HEK293 (cell line): ENCODE results near the gene TOR1AIP2.

Experiments
- KLF10 ChIP-seq: fragments of 450-650 bp; IDR thresholded peaks from 2 replicates; pipeline ENCODE4 v1.5.1; 2018; ENCODE audit warnings: missing biosample characterization, mild to moderate bottlenecking, missing genetic modification characterization
- SALL2 ChIP-seq: fragments of 450-650 bp; formaldehyde crosslinking; IDR thresholded peaks from 2 replicates; pipeline ENCODE4 v1.5.0; 2017; ENCODE audit warnings: missing biosample characterization, mild to moderate bottlenecking, missing genetic modification characterization, borderline replicate concordance
- TCF7L2 ChIP-seq: IDR thresholded peaks from 2 replicates; pipeline ENCODE4 v1.6.1; 2011; ENCODE audit warnings: low read depth, mild to moderate bottlenecking, inconsistent platforms, low read length, moderate library complexity, borderline replicate concordance
- ZFP3 ChIP-seq: fragments of 450-650 bp; formaldehyde crosslinking; IDR thresholded peaks from 2 replicates; pipeline ENCODE4 v1.5.1; 2016; ENCODE audit warnings: low read depth, missing biosample characterization, missing genetic modification characterization
- ZNF10 ChIP-seq: fragments of 450-650 bp; formaldehyde crosslinking; IDR thresholded peaks from 2 replicates; pipeline ENCODE4 v1.5.1; 2017; ENCODE audit warnings: missing biosample characterization, missing genetic modification characterization
- ZNF138 ChIP-seq: fragments of 450-650 bp; formaldehyde crosslinking; IDR thresholded peaks from 2 replicates; pipeline ENCODE4 v1.5.1; 2016; ENCODE audit warnings: missing biosample characterization, missing genetic modification characterization, borderline replicate concordance
- ZNF366 ChIP-seq: fragments of 450-650 bp; formaldehyde crosslinking; conservative IDR thresholded peaks from 2 replicates; pipeline ENCODE4 v1.5.1; 2016; ENCODE audit warnings: missing biosample characterization, missing genetic modification characterization
- ZNF530 ChIP-seq: fragments of 450-650 bp; formaldehyde crosslinking; IDR thresholded peaks from 2 replicates; pipeline ENCODE4 v1.5.1; 2016; ENCODE audit warnings: low read depth, missing biosample characterization, missing genetic modification characterization
- TF ChIP-seq, protein P1 (sequence below): fragments of 450-650 bp; formaldehyde crosslinking; IDR thresholded peaks from 2 replicates; pipeline ENCODE4 v1.5.1; 2016; ENCODE audit warnings: missing biosample characterization, missing genetic modification characterization
- TF ChIP-seq, protein P2 (sequence below): fragments of 450-650 bp; formaldehyde crosslinking; IDR thresholded peaks from 2 replicates; pipeline ENCODE4 v1.5.1; 2016; ENCODE audit warnings: missing biosample characterization, missing genetic modification characterization, low read depth
- TF ChIP-seq, protein P3 (sequence below): fragments of 450-650 bp; formaldehyde crosslinking; IDR thresholded peaks from 2 replicates; pipeline ENCODE4 v1.5.1; 2016; ENCODE audit warnings: missing biosample characterization, missing genetic modification characterization
- TF ChIP-seq, protein P4 (sequence below): fragments of 450-650 bp; formaldehyde crosslinking; IDR thresholded peaks from 2 replicates; pipeline ENCODE4 v1.5.1; 2016; ENCODE audit warnings: missing biosample characterization, missing genetic modification characterization

DNA sequence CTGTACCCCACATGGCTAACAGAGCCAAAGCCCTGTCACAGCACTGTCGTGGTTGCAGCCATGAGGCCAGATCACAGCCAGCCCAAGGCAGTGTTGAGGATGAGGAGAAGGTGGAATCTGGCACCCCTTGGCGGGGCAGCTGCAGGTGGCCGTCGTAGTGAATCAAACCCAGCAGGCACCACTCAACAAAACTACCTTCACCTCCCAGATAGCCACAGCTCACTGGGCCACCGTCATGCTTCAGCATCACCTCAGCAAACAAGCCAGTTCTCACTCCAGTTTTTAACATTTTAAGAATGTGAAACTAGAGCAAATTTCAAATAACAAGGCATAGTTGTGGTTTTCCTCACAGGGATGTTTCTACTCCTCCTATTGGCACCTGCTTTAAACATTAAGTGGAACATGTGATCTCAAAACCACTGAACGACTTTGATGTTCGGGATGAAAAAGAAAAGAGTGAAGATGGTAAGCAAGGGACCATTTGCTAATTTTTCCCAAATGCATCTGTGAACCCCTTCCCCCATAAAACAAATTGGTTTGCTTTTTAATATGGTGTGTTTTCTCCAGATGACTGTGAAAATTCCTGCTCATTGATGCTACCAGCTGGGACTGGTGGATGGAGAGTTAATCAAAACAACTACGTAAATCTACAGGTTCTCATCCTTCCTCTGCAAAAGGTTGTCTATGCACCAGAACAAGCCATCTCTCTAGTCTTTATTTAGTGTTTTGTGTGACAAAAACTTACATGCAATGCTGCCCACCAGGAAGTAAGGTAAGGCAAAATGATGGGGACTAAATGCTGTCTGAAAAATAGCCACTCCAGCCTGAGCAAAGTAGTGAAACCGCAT lies 45.5 kb downstream of the TOR1AIP2 start:
- no peak for TF ChIP-seq SALL2 (tag by site-specific recombination)
- TF ChIP-seq, protein P1, sequence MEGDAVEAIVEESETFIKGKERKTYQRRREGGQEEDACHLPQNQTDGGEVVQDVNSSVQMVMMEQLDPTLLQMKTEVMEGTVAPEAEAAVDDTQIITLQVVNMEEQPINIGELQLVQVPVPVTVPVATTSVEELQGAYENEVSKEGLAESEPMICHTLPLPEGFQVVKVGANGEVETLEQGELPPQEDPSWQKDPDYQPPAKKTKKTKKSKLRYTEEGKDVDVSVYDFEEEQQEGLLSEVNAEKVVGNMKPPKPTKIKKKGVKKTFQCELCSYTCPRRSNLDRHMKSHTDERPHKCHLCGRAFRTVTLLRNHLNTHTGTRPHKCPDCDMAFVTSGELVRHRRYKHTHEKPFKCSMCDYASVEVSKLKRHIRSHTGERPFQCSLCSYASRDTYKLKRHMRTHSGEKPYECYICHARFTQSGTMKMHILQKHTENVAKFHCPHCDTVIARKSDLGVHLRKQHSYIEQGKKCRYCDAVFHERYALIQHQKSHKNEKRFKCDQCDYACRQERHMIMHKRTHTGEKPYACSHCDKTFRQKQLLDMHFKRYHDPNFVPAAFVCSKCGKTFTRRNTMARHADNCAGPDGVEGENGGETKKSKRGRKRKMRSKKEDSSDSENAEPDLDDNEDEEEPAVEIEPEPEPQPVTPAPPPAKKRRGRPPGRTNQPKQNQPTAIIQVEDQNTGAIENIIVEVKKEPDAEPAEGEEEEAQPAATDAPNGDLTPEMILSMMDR (tag by site-specific recombination): no peak
- TF ChIP-seq ZNF366 (tag by site-specific recombination): no peak
- TF ChIP-seq, protein P2, sequence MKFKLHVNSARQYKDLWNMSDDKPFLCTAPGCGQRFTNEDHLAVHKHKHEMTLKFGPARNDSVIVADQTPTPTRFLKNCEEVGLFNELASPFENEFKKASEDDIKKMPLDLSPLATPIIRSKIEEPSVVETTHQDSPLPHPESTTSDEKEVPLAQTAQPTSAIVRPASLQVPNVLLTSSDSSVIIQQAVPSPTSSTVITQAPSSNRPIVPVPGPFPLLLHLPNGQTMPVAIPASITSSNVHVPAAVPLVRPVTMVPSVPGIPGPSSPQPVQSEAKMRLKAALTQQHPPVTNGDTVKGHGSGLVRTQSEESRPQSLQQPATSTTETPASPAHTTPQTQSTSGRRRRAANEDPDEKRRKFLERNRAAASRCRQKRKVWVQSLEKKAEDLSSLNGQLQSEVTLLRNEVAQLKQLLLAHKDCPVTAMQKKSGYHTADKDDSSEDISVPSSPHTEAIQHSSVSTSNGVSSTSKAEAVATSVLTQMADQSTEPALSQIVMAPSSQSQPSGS: no peak
- TF ChIP-seq KLF10 (tag by site-specific recombination): no peak
- no peak for TF ChIP-seq ZNF10 (tag by site-specific recombination)
- TF ChIP-seq TCF7L2: no peak
- TF ChIP-seq ZNF530: no peak
- TF ChIP-seq, protein P3, sequence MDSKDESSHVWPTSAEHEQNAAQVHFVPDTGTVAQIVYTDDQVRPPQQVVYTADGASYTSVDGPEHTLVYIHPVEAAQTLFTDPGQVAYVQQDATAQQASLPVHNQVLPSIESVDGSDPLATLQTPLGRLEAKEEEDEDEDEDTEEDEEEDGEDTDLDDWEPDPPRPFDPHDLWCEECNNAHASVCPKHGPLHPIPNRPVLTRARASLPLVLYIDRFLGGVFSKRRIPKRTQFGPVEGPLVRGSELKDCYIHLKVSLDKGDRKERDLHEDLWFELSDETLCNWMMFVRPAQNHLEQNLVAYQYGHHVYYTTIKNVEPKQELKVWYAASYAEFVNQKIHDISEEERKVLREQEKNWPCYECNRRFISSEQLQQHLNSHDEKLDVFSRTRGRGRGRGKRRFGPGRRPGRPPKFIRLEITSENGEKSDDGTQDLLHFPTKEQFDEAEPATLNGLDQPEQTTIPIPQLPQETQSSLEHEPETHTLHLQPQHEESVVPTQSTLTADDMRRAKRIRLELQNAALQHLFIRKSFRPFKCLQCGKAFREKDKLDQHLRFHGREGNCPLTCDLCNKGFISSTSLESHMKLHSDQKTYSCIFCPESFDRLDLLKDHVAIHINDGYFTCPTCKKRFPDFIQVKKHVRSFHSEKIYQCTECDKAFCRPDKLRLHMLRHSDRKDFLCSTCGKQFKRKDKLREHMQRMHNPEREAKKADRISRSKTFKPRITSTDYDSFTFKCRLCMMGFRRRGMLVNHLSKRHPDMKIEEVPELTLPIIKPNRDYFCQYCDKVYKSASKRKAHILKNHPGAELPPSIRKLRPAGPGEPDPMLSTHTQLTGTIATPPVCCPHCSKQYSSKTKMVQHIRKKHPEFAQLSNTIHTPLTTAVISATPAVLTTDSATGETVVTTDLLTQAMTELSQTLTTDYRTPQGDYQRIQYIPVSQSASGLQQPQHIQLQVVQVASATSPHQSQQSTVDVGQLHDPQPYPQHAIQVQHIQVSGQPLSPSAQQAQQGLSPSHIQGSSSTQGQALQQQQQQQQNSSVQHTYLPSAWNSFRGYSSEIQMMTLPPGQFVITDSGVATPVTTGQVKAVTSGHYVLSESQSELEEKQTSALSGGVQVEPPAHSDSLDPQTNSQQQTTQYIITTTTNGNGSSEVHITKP: no peak
- no peak for TF ChIP-seq ZNF138 (tag by site-specific recombination)
- no peak for TF ChIP-seq ZFP3
- TF ChIP-seq, protein P4, sequence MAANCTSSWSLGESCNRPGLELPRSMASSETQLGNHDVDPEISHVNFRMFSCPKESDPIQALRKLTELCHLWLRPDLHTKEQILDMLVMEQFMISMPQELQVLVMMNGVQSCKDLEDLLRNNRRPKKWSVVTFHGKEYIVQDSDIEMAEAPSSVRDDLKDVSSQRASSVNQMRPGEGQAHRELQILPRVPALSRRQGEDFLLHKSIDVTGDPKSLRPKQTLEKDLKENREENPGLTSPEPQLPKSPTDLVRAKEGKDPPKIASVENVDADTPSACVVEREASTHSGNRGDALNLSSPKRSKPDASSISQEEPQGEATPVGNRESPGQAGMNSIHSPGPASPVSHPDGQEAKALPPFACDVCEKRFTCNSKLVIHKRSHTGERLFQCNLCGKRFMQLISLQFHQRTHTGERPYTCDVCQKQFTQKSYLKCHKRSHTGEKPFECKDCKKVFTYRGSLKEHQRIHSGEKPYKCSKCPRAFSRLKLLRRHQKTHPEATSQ: no peak
